ENCODE measurements around the gene GTPBP1. TPM values are rescaled to one million over a fixed set of nuclear protein-coding genes. Genes with fewer than 3 reads are reported as not detected.

GTPBP1 gene
- total RNA-seq, 1 donor from 2014 or later = 44.5 TPM

GRCh38 chr22:38675833-38676232 lies 29.9 kb upstream of the GTPBP1 start:
- Mint-ChIP-seq H3K4me3 (ENCODE audit: unreplicated experiment) (no peak overlapping the region), H3K36me3 (ENCODE audit: low read depth, unreplicated experiment) (peaks cover 17% of the 10 kb centered on the region), H3K9me3 (ENCODE audit: unreplicated experiment) (no peaks in the 10 kb centered on the region), H3K27ac (ENCODE audit: unreplicated experiment) (no peak overlapping the region), H3K27me3 (ENCODE audit: unreplicated experiment) (peaks cover 6% of the 10 kb centered on the region), H3K4me1 (ENCODE audit: unreplicated experiment) (peaks cover 5% of the 10 kb centered on the region)
- DNase-seq (ENCODE audit: low spot score) = no peak
- TF ChIP-seq CTCF (IDR thresholded peaks at IDR 0.05; ENCODE audit: unreplicated experiment) = no peak

GRCh38 chr22:38681582-38682335 lies 24.0 kb upstream of the GTPBP1 start, which contains the start of gene TOMM22:
Gene TOMM22 (plus strand): TSS chr22:38681957. CDS start chr22:38681979, 22 bp downstream.
- H3K27me3 Mint-ChIP-seq (ENCODE audit: unreplicated experiment) = peaks cover 8% of the 10 kb centered on the region
- peak within 1 kb of the TSS; percentile 99 for H3K4me3 Mint-ChIP-seq (ENCODE audit: unreplicated experiment)
- TF ChIP-seq CTCF (IDR thresholded peaks at IDR 0.05; ENCODE audit: unreplicated experiment) = no peak
- DNase-seq (ENCODE audit: low spot score) = peak; percentile 85
- peak within 1 kb of the TSS; percentile 97 for H3K27ac Mint-ChIP-seq (ENCODE audit: unreplicated experiment)
- H3K9me3 Mint-ChIP-seq (ENCODE audit: unreplicated experiment) = no peaks in the 10 kb centered on the region
- peaks cover 25% of the 10 kb centered on the region for H3K36me3 Mint-ChIP-seq (ENCODE audit: low read depth, unreplicated experiment)
- H3K4me1 Mint-ChIP-seq (ENCODE audit: unreplicated experiment) = peaks cover 4% of the 10 kb centered on the region

- H3K36me3 Mint-ChIP-seq (ENCODE audit: low read depth, unreplicated experiment) = peaks cover 39% of the 10 kb centered on the region
Measured at GRCh38 chr22:38684895-38685294, 20.8 kb upstream of the GTPBP1 start.

GRCh38 chr22:38685761-38686160 lies 20.0 kb upstream of the GTPBP1 start:
- Mint-ChIP-seq H3K27me3 (ENCODE audit: unreplicated experiment) (peaks cover 6% of the 10 kb centered on the region), H3K4me3 (ENCODE audit: unreplicated experiment) (no peak overlapping the region), H3K4me1 (ENCODE audit: unreplicated experiment) (peaks cover 4% of the 10 kb centered on the region), H3K27ac (ENCODE audit: unreplicated experiment) (no peak overlapping the region), H3K9me3 (ENCODE audit: unreplicated experiment) (no peaks in the 10 kb centered on the region), H3K36me3 (ENCODE audit: low read depth, unreplicated experiment) (peaks cover 39% of the 10 kb centered on the region)
- no peak for TF ChIP-seq CTCF (IDR thresholded peaks at IDR 0.05; ENCODE audit: unreplicated experiment)
- DNase-seq (ENCODE audit: low spot score) = no peak

More at GRCh38 chr22:38684895-38685294, 20.8 kb upstream of the GTPBP1 start:
- TF ChIP-seq CTCF (IDR thresholded peaks at IDR 0.05; ENCODE audit: unreplicated experiment) = no peak
- H3K27me3 Mint-ChIP-seq (ENCODE audit: unreplicated experiment) = peaks cover 6% of the 10 kb centered on the region
- H3K27ac Mint-ChIP-seq (ENCODE audit: unreplicated experiment) = no peak overlapping the region
- H3K4me3 Mint-ChIP-seq (ENCODE audit: unreplicated experiment) = no peak overlapping the region
- no peaks in the 10 kb centered on the region for H3K9me3 Mint-ChIP-seq (ENCODE audit: unreplicated experiment)
- no peak for DNase-seq (ENCODE audit: low spot score)
- peaks cover 4% of the 10 kb centered on the region for H3K4me1 Mint-ChIP-seq (ENCODE audit: unreplicated experiment)

GRCh38 chr22:38689651-38690050 lies 16.1 kb upstream of the GTPBP1 start:
- Mint-ChIP-seq H3K27ac (ENCODE audit: unreplicated experiment) (no peak overlapping the region), H3K4me3 (ENCODE audit: unreplicated experiment) (no peak overlapping the region), H3K36me3 (ENCODE audit: low read depth, unreplicated experiment) (peaks cover 35% of the 10 kb centered on the region)

More at GRCh38 chr22:38689651-38690050, 16.1 kb upstream of the GTPBP1 start:
- no peak for DNase-seq (ENCODE audit: low spot score)
- no peaks in the 10 kb centered on the region for H3K9me3 Mint-ChIP-seq (ENCODE audit: unreplicated experiment)
- H3K27me3 Mint-ChIP-seq (ENCODE audit: unreplicated experiment) = no peaks in the 10 kb centered on the region
- peaks cover 13% of the 10 kb centered on the region for H3K4me1 Mint-ChIP-seq (ENCODE audit: unreplicated experiment)
- no peak for TF ChIP-seq CTCF (IDR thresholded peaks at IDR 0.05; ENCODE audit: unreplicated experiment)

All from endothelial cell (in vitro differentiated cells).